HepG2 (cell line): ENCODE measurements around the gene SOBP. TPM values are rescaled to one million over a fixed set of nuclear protein-coding genes. Genes with fewer than 3 reads are reported as not detected.
A peak's percentile ranks its signal among the peaks of the same experiment; 100 is the strongest.

ENCODE experiments used
- CBX2 ChIP-seq, 2 experiments: fragments of 200-600 bp in 1 of 2; sonication (generic); formaldehyde crosslinking in 1 of 2; IDR thresholded peaks; 2 replicates each; pipeline versions ENCODE4 v1.7.0 to v1.8.1; 2018 to 2022; ENCODE audit warnings: low read depth in 2 of 2, low read length in 1 of 2, mild to moderate bottlenecking in 1 of 2, missing genetic modification reagents in 1 of 2
- ELF4 ChIP-seq: sonication (generic); formaldehyde crosslinking; IDR thresholded peaks from 2 replicates; pipeline ENCODE4 v1.5.0; 2020; ENCODE audit warnings: missing genetic modification reagents, mild to moderate bottlenecking, moderate library complexity, borderline replicate concordance
- HIC2 ChIP-seq: sonication (generic); formaldehyde crosslinking; IDR thresholded peaks from 2 replicates; pipeline ENCODE4 v1.9.0; 2022; ENCODE audit warnings: low read depth, missing genetic modification reagents
- HMG20A ChIP-seq: IDR thresholded peaks from 2 replicates; pipeline ENCODE4 v1.6.1; 2016; ENCODE audit warnings: borderline replicate concordance
- JUND ChIP-seq: sonication (generic); formaldehyde crosslinking; IDR thresholded peaks from 2 replicates; pipeline ENCODE4 v1.8.0; 2022; ENCODE audit warnings: mild to moderate bottlenecking, missing genetic modification reagents
- KAT8 ChIP-seq: IDR thresholded peaks from 2 replicates; pipeline ENCODE4 v1.6.1; 2016; ENCODE audit warnings: missing genetic modification reagents, missing compliant biosample characterization
- KDM2A ChIP-seq: sonication (generic); formaldehyde crosslinking; IDR thresholded peaks from 2 replicates; pipeline ENCODE4 v1.4.0; 2020; ENCODE audit warnings: low read depth, missing genetic modification reagents, borderline replicate concordance
- KDM5B ChIP-seq: sonication (generic); formaldehyde crosslinking; IDR thresholded peaks from 2 replicates; pipeline ENCODE4 v1.4.0; 2020; ENCODE audit warnings: missing genetic modification reagents, mild to moderate bottlenecking, borderline replicate concordance
- MAZ ChIP-seq, 2 experiments: sonication (generic) in 1 of 2; formaldehyde crosslinking in 1 of 2; IDR thresholded peaks; 2 replicates each; pipeline versions ENCODE4 v1.5.0 to v1.6.1; 2012 to 2020; ENCODE audit warnings: low read depth in 2 of 2, mild to moderate bottlenecking in 2 of 2, borderline replicate concordance in 1 of 2, improper control_type of control experiment in 1 of 2, low read length in 1 of 2, missing genetic modification reagents in 1 of 2, moderate library complexity in 1 of 2
- POGK ChIP-seq: sonication (generic); formaldehyde crosslinking; conservative IDR thresholded peaks from 2 replicates; pipeline ENCODE4 v1.8.0; 2022; ENCODE audit warnings: mild to moderate bottlenecking, moderate library complexity, missing genetic modification reagents
- SMARCE1 ChIP-seq: fragments of 450-650 bp; IDR thresholded peaks from 2 replicates; pipeline ENCODE4 v1.6.1; 2017; ENCODE audit warnings: borderline replicate concordance
- ZHX1 ChIP-seq: sonication (generic); formaldehyde crosslinking; IDR thresholded peaks from 2 replicates; pipeline ENCODE4 v1.8.1; 2022; ENCODE audit warnings: low read depth, mild to moderate bottlenecking, missing genetic modification reagents
- polyA plus RNA-seq, 8 experiments: library from polyadenylated mRNA; depleted of rRNA in 3 of 8; stranded (reverse) in 7 of 8; unstranded in 1 of 8; fragments of >200 nt; fragmentation: Illumina TruSeq in 4 of 8; extraction: Trizol in 4 of 8; gene quantifications; 2 replicates each; pipeline versions ENCODE4 v1.2.1 to v1.2.3, GENCODE V29; 2011 to 2016; ENCODE audit warnings: low read depth in 4 of 8, missing spikeins in 1 of 8, mixed read lengths in 1 of 8; ENCODE audit not compliant: insufficient read depth in 1 of 8
- total RNA-seq, 5 experiments: library from RNA; depleted of rRNA; stranded (reverse); fragments of >200 nt; fragmentation: Illumina TruSeq; extraction: Trizol; gene quantifications; 2 replicates each; pipeline ENCODE4 v1.2.3, GENCODE V29; 2016; ENCODE audit warnings: low read depth in 1 of 5
- TF ChIP-seq, protein P1 (sequence below): sonication (generic); formaldehyde crosslinking; IDR thresholded peaks from 2 replicates; pipeline ENCODE4 v1.5.0; 2020; ENCODE audit warnings: missing genetic modification reagents
- TF ChIP-seq, protein P2 (sequence below): sonication (generic); formaldehyde crosslinking; IDR thresholded peaks from 2 replicates; pipeline ENCODE4 v1.8.1; 2023; ENCODE audit warnings: mild to moderate bottlenecking, missing genetic modification reagents

The SOBP gene
- total and polyA plus RNA-seq, 2 of the 13 experiments (the other 11 are each of a cell fraction or from before 2014, with no cell fraction given): 1.5 to 6.9 TPM

GRCh38 chr6:107674995-107675738, 185.2 kb downstream of the SOBP start (continued):
- TF ChIP-seq, protein P1, sequence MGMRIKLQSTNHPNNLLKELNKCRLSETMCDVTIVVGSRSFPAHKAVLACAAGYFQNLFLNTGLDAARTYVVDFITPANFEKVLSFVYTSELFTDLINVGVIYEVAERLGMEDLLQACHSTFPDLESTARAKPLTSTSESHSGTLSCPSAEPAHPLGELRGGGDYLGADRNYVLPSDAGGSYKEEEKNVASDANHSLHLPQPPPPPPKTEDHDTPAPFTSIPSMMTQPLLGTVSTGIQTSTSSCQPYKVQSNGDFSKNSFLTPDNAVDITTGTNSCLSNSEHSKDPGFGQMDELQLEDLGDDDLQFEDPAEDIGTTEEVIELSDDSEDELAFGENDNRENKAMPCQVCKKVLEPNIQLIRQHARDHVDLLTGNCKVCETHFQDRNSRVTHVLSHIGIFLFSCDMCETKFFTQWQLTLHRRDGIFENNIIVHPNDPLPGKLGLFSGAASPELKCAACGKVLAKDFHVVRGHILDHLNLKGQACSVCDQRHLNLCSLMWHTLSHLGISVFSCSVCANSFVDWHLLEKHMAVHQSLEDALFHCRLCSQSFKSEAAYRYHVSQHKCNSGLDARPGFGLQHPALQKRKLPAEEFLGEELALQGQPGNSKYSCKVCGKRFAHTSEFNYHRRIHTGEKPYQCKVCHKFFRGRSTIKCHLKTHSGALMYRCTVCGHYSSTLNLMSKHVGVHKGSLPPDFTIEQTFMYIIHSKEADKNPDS (CRISPR knock-in tag): 0 out of 2 replicates have a peak, but pooled peaks have one; percentile 36
- no peak for TF ChIP-seq POGK (CRISPR knock-in tag)
- no peak for TF ChIP-seq CBX2 (IDR thresholded peaks at IDR 0.05; ENCODE audit: low read depth, low read length)
- no peak for TF ChIP-seq CBX2 (CRISPR knock-in tag; IDR thresholded peaks at IDR 0.05; ENCODE audit: low read depth)
- TF ChIP-seq ELF4 (CRISPR knock-in tag): no peak
- TF ChIP-seq HIC2 (CRISPR knock-in tag): peak; percentile 90
- 0 out of 2 replicates have a peak, but pooled peaks have one; percentile 13 for TF ChIP-seq HMG20A (CRISPR knock-in tag)
- peak; percentile 65; the same call in 1 of the 2 replicates for TF ChIP-seq KDM5B (CRISPR knock-in tag)
- TF ChIP-seq KDM2A (CRISPR knock-in tag): peak; percentile 59; the same call in 1 of the 2 replicates
- peak; percentile 59; the same call in 1 of the 2 replicates for TF ChIP-seq JUND
- TF ChIP-seq MAZ (IDR thresholded peaks at IDR 0.05; ENCODE audit: borderline replicate concordance, low read depth, low read length): no peak
- peak; percentile 22; the same call in 1 of the 2 replicates for TF ChIP-seq MAZ (CRISPR knock-in tag; IDR thresholded peaks at IDR 0.05; ENCODE audit: low read depth)
- peak; percentile 52; the same call in 1 of the 2 replicates for TF ChIP-seq KAT8
- TF ChIP-seq, protein P2, sequence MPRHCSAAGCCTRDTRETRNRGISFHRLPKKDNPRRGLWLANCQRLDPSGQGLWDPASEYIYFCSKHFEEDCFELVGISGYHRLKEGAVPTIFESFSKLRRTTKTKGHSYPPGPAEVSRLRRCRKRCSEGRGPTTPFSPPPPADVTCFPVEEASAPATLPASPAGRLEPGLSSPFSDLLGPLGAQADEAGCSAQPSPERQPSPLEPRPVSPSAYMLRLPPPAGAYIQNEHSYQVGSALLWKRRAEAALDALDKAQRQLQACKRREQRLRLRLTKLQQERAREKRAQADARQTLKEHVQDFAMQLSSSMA (CRISPR knock-in tag): no peak
- TF ChIP-seq SMARCE1: no peak
- TF ChIP-seq ZHX1 (CRISPR knock-in tag): no peak; the same call in 1 of the 2 replicates
